Osteoblast (primary cell): ENCODE results near the gene POLR2L. TPM values are rescaled to one million over a fixed set of nuclear protein-coding genes. Genes with fewer than 3 reads are reported as not detected.

Experiments used
- DNase-seq: peaks from one replicate; pipeline ENCODE4 v3.0.0; 2011; ENCODE audit warnings: low spot score, mixed read lengths; ENCODE audit not compliant: insufficient read length; ENCODE audit errors: missing footprints
- H2AFZ ChIP-seq: 2 replicates; pipeline ENCODE4 v1.6.0; 2011; ENCODE audit warnings: mild to moderate bottlenecking, low read length
- H3K27ac ChIP-seq: 2 replicates; pipeline ENCODE4 v1.5.1; 2011; ENCODE audit warnings: mild to moderate bottlenecking, low read depth, low read length, moderate library complexity
- H3K27me3 ChIP-seq: 2 replicates; pipeline ENCODE4 v1.6.0; 2012; ENCODE audit warnings: mild to moderate bottlenecking, control low read depth, inconsistent platforms, low read length, moderate library complexity; ENCODE audit not compliant: insufficient read depth
- H3K36me3 ChIP-seq: 2 replicates; pipeline ENCODE4 v1.5.1; 2011; ENCODE audit warnings: mild to moderate bottlenecking, low read length, control low read depth, moderate library complexity; ENCODE audit not compliant: insufficient read depth
- H3K4me1 ChIP-seq: 2 replicates; pipeline ENCODE4 v1.5.1; 2011; ENCODE audit warnings: mild to moderate bottlenecking, low read length, control low read depth, moderate library complexity; ENCODE audit not compliant: insufficient read depth
- H3K4me2 ChIP-seq: 2 replicates; pipeline ENCODE4 v1.6.0; 2011; ENCODE audit warnings: mild to moderate bottlenecking, low read length; ENCODE audit not compliant: insufficient read depth
- H3K4me3 ChIP-seq: fragments of 200-600 bp; sonication (generic); 3 replicates; pipeline ENCODE4 v1.5.1; 2012; ENCODE audit warnings: mild to moderate bottlenecking, low read length, inconsistent platforms; ENCODE audit not compliant: insufficient read depth
- H3K79me2 ChIP-seq: 2 replicates; pipeline ENCODE4 v1.6.0; 2012; ENCODE audit warnings: mild to moderate bottlenecking, low read length, control low read depth, inconsistent platforms; ENCODE audit not compliant: insufficient read depth
- H3K9me3 ChIP-seq: 2 replicates; pipeline ENCODE4 v1.5.1; 2011; ENCODE audit warnings: low read depth, low read length, control low read depth
- H4K20me1 ChIP-seq: 2 replicates; pipeline ENCODE4 v1.6.0; 2012; ENCODE audit warnings: mild to moderate bottlenecking, low read length, control low read depth; ENCODE audit not compliant: insufficient read depth
- total RNA-seq: library from RNA; depleted of rRNA; stranded (reverse); fragments of >200 nt; gene quantifications from 2 replicates; pipeline ENCODE4 v1.2.3, GENCODE V29; 2012
- TF ChIP-seq, protein P1 (sequence below): IDR thresholded peaks from 2 replicates; pipeline ENCODE4 v1.5.1; 2011; ENCODE audit warnings: mild to moderate bottlenecking, low read depth, low read length, moderate library complexity; ENCODE audit errors: extremely low read depth

The POLR2L gene
- total RNA-seq, 1 donor = 60.8 TPM

DNA sequence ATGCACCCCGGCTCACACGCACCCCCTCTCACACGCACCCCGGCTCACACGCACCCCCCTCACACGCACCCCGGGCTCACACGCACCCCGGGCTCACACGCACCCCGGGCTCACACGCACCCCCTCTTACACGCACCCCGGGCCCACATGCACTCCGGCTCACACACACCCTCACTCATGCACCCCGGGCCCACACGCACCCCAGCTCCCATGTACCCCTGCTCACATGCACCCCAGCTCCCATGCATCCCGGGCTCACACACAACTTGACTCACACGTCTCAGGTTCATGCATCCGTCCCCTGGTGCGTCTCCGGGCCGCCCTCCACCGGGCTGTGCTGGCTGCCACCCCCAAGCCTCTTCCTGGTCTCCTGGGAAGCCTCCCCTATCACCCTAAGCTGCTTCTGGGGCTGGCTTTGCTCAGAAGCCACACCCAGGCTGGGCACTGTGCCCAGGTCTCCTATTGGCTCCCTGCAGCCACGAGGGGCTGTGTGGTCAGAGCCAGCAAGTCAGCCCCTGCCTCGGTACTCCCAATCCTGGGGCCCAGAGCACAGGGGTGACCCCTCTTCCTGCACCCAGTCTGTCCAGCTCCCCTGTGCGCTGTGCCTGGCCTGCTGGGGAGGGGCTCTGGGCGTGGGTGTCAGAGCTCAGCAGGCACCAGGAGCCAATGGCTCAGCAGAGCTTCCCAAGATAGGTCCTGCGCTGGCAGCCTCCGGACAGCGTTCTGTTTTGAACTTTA, 17.2 kb upstream of the POLR2L start:
- TF ChIP-seq, protein P1, sequence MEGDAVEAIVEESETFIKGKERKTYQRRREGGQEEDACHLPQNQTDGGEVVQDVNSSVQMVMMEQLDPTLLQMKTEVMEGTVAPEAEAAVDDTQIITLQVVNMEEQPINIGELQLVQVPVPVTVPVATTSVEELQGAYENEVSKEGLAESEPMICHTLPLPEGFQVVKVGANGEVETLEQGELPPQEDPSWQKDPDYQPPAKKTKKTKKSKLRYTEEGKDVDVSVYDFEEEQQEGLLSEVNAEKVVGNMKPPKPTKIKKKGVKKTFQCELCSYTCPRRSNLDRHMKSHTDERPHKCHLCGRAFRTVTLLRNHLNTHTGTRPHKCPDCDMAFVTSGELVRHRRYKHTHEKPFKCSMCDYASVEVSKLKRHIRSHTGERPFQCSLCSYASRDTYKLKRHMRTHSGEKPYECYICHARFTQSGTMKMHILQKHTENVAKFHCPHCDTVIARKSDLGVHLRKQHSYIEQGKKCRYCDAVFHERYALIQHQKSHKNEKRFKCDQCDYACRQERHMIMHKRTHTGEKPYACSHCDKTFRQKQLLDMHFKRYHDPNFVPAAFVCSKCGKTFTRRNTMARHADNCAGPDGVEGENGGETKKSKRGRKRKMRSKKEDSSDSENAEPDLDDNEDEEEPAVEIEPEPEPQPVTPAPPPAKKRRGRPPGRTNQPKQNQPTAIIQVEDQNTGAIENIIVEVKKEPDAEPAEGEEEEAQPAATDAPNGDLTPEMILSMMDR = no peak
- Histone ChIP-seq H3K4me1 (peaks cover 7% of the 10 kb centered on the region), H3K36me3 (peaks cover 3% of the 10 kb centered on the region), H3K9me3 (no peaks in the 10 kb centered on the region), H4K20me1 (peaks cover 60% of the 10 kb centered on the region), H3K79me2 (peaks cover 68% of the 10 kb centered on the region), H3K4me3 (peak overlapping the region; percentile 37), H2AFZ (no peak overlapping the region), H3K27me3 (no peaks in the 10 kb centered on the region), H3K27ac (peak overlapping the region; percentile 70), H3K4me2 (peak overlapping the region; percentile 56)
- DNase-seq = peak; percentile 100

GRCh38 chr11:858762-859339, 16.5 kb upstream of the POLR2L start:
- Histone ChIP-seq H3K27me3 (no peaks in the 10 kb centered on the region), H3K36me3 (peaks cover 3% of the 10 kb centered on the region), H3K4me2 (no peak overlapping the region), H3K27ac (no peak overlapping the region), H3K4me3 (no peak overlapping the region), H3K9me3 (no peaks in the 10 kb centered on the region), H3K79me2 (peaks cover 75% of the 10 kb centered on the region), H4K20me1 (peaks cover 64% of the 10 kb centered on the region), H3K4me1 (peaks cover 7% of the 10 kb centered on the region), H2AFZ (no peak overlapping the region)
- TF ChIP-seq, protein P1 = no peak
- DNase-seq = no peak

GRCh38 chr11:858053-858761, 15.9 kb upstream of the POLR2L start:
- H3K36me3 ChIP-seq = peaks cover 3% of the 10 kb centered on the region
- peaks cover 81% of the 10 kb centered on the region for H3K79me2 ChIP-seq
- H4K20me1 ChIP-seq = peaks cover 68% of the 10 kb centered on the region

More at GRCh38 chr11:858053-858761, 15.9 kb upstream of the POLR2L start:
- no peak overlapping the region for H3K4me3 ChIP-seq
- H3K27ac ChIP-seq = no peak overlapping the region
- TF ChIP-seq, protein P1 = no peak
- DNase-seq = no peak
- H3K4me2 ChIP-seq = no peak overlapping the region
- no peaks in the 10 kb centered on the region for H3K9me3 ChIP-seq
- peaks cover 7% of the 10 kb centered on the region for H3K4me1 ChIP-seq
- no peaks in the 10 kb centered on the region for H3K27me3 ChIP-seq
- H2AFZ ChIP-seq = no peak overlapping the region
